NCI-H345 (cell line): ENCODE results near the gene CRADD.
A peak's percentile ranks its signal among the peaks of the same experiment; 100 is the strongest.
"Not testable (repeated sequence)": the region's sequence is repeated elsewhere in the genome, so short reads cannot be mapped to it uniquely, and the experiment has no call there.

ENCODE experiments used
- DNase-seq: peaks from one replicate; lab custom pipeline; 2025; lab: John Stamatoyannopoulos, UW

The CRADD gene

GRCh38 chr12:93902192-93902591 lies 225.0 kb downstream of the CRADD start:
- DNase-seq, result no peak

- no peak for DNase-seq
Measured at GRCh38 chr12:93902736-93903562, 225.8 kb downstream of the CRADD start.

GRCh38 chr12:93904124-93904523 lies 226.9 kb downstream of the CRADD start:
- no peak for DNase-seq

GRCh38 chr12:93908264-93908663 lies 231.1 kb downstream of the CRADD start:
- DNase-seq, result no peak

- DNase-seq, result peak; percentile 78
Measured at GRCh38 chr12:93908846-93909567, 231.8 kb downstream of the CRADD start.

- DNase-seq, result no peak
Measured at GRCh38 chr12:93911396-93911795, 234.2 kb downstream of the CRADD start.

GRCh38 chr12:93912086-93912733 lies 235.0 kb downstream of the CRADD start:
- peak; percentile 46 for DNase-seq

GRCh38 chr12:93913845-93914244 lies 236.7 kb downstream of the CRADD start:
- DNase-seq, result no peak

- DNase-seq, result no peak
Measured at GRCh38 chr12:93914281-93914680, 237.1 kb downstream of the CRADD start.

- no peak for DNase-seq
Measured at GRCh38 chr12:93915411-93915810, 238.2 kb downstream of the CRADD start.

GRCh38 chr12:93916402-93916801 lies 239.2 kb downstream of the CRADD start:
- DNase-seq, result no peak

- no peak for DNase-seq
Measured at GRCh38 chr12:93918262-93918661, 241.1 kb downstream of the CRADD start.

- DNase-seq, result no peak
Measured at GRCh38 chr12:93918900-93919299, 241.7 kb downstream of the CRADD start.

- DNase-seq, result no peak
Measured at GRCh38 chr12:93921521-93921920, 244.3 kb downstream of the CRADD start.

- DNase-seq, result no peak
Measured at GRCh38 chr12:93922583-93923006, 245.4 kb downstream of the CRADD start.

- DNase-seq, result no peak
Measured at GRCh38 chr12:93924367-93924766, 247.2 kb downstream of the CRADD start.

GRCh38 chr12:93925585-93926205 lies 248.5 kb downstream of the CRADD start:
- DNase-seq, result no peak

- no peak for DNase-seq
Measured at GRCh38 chr12:93926237-93926636, 249.1 kb downstream of the CRADD start.

GRCh38 chr12:93929081-93929480 lies 251.9 kb downstream of the CRADD start:
- DNase-seq, result not testable (repeated sequence)

GRCh38 chr12:93937812-93938211 lies 260.6 kb downstream of the CRADD start:
- DNase-seq, result no peak

- no peak for DNase-seq
Measured at GRCh38 chr12:93938317-93938716, 261.1 kb downstream of the CRADD start.

GRCh38 chr12:93938931-93939330 lies 261.8 kb downstream of the CRADD start:
- no peak for DNase-seq
